HT1080 (cell line): Measurements from ENCODE around the gene ANGEL1. TPM values are rescaled to one million over a fixed set of nuclear protein-coding genes. Genes with fewer than 3 reads are reported as not detected.
A peak's percentile ranks its signal among the peaks of the same experiment; 100 is the strongest.

Experiments used
- DNase-seq: peaks from one replicate; pipeline ENCODE4 v3.0.0-alpha.2; 2015; ENCODE audit warnings: low read depth
- polyA plus RNA-seq, 2 experiments: library from polyadenylated mRNA; depleted of rRNA; stranded (reverse); fragments of >200 nt; gene quantifications; 2 replicates each; pipeline ENCODE4 v1.2.3, GENCODE V29; 2015
- total RNA-seq: library from RNA; depleted of rRNA; stranded (reverse); fragments of >200 nt; shearing (Covaris generic); gene quantifications from 2 replicates; pipeline ENCODE4 v1.2.3, GENCODE V29; 2014; rRNA removed

Gene ANGEL1, protein sequence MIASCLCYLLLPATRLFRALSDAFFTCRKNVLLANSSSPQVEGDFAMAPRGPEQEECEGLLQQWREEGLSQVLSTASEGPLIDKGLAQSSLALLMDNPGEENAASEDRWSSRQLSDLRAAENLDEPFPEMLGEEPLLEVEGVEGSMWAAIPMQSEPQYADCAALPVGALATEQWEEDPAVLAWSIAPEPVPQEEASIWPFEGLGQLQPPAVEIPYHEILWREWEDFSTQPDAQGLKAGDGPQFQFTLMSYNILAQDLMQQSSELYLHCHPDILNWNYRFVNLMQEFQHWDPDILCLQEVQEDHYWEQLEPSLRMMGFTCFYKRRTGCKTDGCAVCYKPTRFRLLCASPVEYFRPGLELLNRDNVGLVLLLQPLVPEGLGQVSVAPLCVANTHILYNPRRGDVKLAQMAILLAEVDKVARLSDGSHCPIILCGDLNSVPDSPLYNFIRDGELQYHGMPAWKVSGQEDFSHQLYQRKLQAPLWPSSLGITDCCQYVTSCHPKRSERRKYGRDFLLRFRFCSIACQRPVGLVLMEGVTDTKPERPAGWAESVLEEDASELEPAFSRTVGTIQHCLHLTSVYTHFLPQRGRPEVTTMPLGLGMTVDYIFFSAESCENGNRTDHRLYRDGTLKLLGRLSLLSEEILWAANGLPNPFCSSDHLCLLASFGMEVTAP
- total RNA-seq: 3.5 and 6.3 TPM in 2 replicates
- polyA plus RNA-seq (2015; cell fraction: cytosol; rRNA removed): 5.7 and 7.0 TPM in 2 replicates
- 30.8 and 34.3 TPM in 2 replicates for polyA plus RNA-seq (2015; cell fraction: nucleus; rRNA removed)

DNA sequence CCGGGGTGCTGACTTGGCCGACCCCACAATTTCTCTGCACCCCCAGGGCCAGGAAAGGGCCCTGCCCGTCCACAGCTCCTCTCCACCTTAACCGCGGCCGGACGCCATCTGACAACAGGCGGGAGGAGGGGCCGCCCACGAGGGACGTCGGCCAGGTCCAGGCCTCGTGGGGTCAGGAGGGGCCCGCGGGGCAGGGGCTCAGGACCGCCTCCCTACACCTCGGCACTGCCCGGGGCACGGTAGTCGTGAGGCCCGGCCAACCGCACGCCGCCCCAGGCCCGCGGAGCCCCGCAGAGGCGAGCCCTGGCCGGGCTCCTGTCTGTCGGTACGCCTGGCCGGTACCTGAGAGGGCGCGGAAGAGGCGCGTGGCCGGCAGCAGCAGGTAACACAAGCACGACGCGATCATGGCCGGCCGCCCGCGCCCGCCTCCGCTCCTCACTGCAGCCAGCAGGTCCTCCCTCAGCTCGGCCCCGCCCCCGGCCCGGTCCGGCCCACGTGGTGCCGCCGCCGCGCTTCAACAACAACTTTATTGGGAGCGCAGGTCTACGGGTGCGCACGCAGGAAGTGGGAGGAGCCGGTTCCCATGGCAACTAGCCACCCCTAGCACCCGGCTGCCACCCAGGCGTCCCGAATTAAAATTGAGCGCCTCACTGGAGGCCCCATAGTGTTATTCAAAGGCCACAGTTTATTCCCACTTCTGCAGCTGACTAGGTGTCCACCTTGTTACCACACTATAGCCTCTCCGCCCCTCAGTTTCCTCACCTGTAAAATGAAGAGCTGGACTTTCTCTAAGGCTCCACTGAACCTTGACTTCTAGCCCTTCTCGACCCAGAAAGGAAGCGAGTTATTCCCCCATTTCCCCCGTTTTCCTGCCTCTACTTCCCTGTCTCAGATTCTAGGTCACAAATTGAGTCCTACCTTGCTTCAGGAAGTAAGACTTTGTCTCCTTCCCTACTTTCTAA is at the start of gene ANGEL1:
ANGEL1 (minus strand) TSS at position 461 of the 962 bp plus-strand sequence; CDS start at position 406, 55 bp downstream.
- peak; percentile 91 for DNase-seq

- DNase-seq: no peak
Observed at GRCh38 chr14:76861574-76862255, 49.0 kb upstream of the ANGEL1 start.

GRCh38 chr14:76856769-76857168 is 44.1 kb upstream of the ANGEL1 start:
- DNase-seq: no peak

GRCh38 chr14:76855066-76855465 is 42.4 kb upstream of the ANGEL1 start:
- no peak for DNase-seq

- DNase-seq: no peak
Observed at GRCh38 chr14:76848879-76849278, 36.2 kb upstream of the ANGEL1 start.

- no peak for DNase-seq
Observed at GRCh38 chr14:76846331-76847047, 33.8 kb upstream of the ANGEL1 start.

GRCh38 chr14:76844223-76844622 is 31.5 kb upstream of the ANGEL1 start:
- peak; percentile 82 for DNase-seq

GRCh38 chr14:76842414-76842813 is 29.7 kb upstream of the ANGEL1 start:
- no peak for DNase-seq

DNA sequence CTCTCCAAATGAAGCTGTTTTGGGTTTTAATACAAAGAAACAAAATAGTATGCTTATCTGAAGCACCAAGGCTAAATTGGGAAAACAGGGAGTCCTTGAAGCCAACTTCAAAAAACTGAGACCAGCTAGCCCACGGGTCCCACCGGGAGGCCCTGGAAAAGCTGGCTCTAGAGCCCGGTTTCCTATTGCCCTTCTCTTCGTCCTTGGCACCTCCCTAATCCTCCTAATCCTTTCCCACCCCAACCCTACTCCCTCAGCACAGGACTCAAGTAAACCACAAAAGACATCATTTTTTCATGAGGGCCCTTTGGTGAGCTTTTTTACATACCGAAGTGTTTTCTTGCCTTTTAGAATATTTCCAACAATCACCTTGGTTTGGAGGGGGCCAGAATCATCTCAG is 24.8 kb upstream of the ANGEL1 start:
- no peak for DNase-seq

DNA sequence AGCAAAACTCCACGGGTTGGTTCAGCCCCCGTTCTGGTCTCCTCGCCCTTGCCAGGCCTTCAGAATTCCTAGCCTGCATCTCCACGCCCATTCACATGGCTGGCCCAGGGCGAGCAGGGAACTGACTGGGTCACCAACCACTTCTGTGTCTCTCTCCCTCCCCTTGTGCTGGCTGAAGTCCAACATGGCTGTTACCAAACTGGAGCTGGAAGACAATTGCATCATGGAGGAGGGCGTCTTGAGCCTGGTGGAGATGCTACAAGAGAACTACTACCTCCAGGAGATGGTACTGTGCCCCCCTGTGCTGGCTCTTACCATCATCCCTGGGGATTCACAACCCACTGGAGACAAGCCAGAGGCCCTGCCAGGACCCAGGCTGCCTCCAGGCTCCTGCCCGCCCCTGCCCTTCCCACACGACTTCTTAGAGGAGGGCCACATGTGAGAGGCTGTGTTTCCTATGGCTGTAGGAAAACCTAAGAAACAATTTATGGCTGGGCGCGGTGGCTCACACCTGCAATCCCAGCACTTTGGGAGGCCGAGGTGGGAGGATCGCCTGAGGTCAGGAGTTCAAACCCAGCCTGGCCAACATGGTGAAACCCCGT is 23.4 kb upstream of the ANGEL1 start:
- DNase-seq: no peak

DNA sequence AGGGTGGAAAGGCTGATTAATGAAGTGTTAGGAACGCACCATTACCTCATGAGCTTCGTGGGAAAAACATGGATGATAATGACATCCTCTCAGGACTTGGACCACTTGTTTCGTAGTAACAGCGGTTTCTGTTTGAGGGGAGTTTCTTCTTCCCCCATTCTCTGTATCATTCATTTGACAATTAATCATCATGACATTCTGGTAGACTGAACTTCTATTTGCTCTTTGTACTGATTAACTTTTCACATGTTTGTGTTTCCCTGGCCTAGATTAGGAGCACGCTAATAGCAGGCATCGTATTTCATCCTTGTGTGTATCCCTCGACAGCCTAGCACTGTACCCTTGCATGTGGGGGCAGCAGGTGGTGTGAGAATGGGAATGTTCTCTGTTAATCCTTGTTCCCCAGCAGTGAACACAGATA is 21.6 kb upstream of the ANGEL1 start:
- DNase-seq: no peak

DNA sequence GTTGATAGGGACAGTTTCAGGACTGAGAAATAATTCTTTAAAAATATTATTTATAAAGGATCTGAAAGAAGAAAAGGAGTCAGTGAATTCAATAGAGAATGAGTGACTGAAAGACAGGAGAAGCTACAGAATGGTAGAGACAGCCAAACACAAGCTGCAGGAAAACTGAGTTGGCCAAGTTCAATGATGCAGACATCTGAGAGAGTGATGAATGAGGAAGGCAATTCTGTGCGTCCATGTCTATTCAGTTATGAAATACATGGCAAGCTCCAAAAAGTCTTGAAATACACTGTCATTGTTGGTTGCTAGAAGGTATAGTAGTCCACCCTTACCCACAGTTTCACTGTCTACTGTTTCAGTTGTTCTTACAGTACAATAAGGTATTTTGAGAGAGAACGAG is 20.3 kb upstream of the ANGEL1 start:
- no peak for DNase-seq

DNA sequence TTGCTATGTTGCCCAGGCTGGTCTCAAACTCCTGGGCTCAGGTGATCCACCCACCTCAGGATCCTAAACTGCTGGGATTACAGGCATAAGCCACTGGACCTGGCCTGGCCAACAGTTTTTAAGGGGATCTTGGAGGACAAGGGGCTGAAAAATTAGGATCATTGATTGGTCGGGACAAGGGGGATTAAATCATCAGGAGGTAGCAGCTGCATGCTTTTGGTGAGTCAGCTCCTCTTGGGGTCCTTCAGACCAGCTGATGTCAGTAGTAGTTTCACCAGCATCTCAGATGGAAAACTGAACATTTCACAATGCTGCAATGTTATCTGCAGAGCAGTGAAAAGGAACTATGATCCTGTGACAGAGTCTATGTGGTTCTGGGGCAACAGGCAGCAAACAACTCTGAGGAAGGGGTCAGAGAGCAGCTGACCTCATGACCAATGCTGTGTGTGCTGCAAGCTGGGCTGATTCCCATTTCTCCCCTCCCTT is 19.9 kb upstream of the ANGEL1 start:
- no peak for DNase-seq

GRCh38 chr14:76830556-76830955 is 17.9 kb upstream of the ANGEL1 start:
- DNase-seq: no peak

DNA sequence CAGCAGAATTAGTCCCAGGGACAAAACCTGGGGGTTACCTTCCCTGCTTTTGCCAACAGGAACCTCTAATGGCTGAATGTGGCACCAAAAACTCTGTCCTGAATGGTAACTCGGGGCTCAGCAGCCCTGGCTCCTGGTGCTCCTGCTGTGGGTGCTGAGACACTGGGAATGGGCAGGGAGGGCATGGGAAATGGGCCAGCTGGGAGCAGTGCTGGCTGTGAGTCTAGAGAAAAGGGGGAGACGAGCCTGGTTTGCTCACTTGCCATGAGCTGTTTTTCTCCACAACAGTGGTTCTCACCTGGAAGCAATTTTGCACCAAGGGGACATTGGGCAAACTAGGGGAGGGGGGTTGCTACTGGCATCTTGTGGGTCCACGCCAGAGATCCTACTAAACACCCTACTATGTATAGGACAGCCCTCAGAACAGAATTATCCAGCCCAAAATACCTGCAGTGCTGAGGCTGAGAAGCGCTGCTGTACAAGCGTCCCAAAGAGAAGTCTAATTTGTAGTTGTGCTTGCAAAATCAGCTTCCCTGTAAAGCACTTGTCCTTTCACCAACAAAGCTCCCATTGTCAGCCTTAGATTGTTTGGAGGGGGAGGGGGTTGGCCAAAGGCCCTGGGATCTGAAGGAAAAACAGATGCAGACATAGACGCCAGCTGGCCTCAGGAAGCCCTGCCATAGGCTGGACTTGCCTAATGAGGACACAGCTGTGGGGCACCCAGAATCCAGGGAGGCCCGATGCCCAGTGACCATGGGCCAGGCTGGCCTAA is 17.2 kb upstream of the ANGEL1 start:
- DNase-seq: peak; percentile 15

DNA sequence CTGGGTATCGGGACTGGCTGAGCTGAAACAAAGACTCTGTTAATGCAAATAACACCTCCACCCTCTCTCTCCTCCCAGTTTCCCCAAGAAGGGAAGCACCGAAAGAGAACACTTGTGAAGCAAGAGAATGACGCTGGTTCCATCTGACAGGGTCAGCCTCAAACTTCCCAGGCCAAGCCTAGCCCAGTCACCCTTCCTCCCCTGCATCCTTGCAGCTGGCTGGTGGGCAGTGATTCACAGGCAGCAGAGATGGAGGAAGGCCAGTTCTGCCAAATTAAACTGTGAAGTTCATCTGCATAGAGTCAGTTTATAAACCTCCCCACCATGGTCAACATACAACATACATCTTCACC is 16.3 kb upstream of the ANGEL1 start:
- DNase-seq: peak; percentile 26

GRCh38 chr14:76828339-76829012 is 15.8 kb upstream of the ANGEL1 start:
- no peak for DNase-seq

GRCh38 chr14:76827696-76828296 is 15.1 kb upstream of the ANGEL1 start:
- DNase-seq: no peak
